GM21786 (cell line): Measurements from ENCODE around the gene WDR20.
A peak's percentile ranks its signal among the peaks of the same experiment; 100 is the strongest.
"Not testable (repeated sequence)": the region's sequence is repeated elsewhere in the genome, so short reads cannot be mapped to it uniquely, and the experiment has no call there.

ENCODE experiments used
- ATAC-seq: cut with Tn5 transposase; IDR thresholded peaks from one replicate; pipeline ENCODE4 v1.9.1; 2021; ENCODE audit not compliant: unreplicated experiment

WDR20 gene

GRCh38 chr14:102126807-102127455 lies 12.8 kb upstream of the WDR20 start:
- no peak for ATAC-seq

GRCh38 chr14:102131741-102132140 lies 8.0 kb upstream of the WDR20 start:
- ATAC-seq: no peak

GRCh38 chr14:102134021-102134420 lies 5.7 kb upstream of the WDR20 start:
- ATAC-seq: not testable (repeated sequence)

- ATAC-seq: not testable (repeated sequence)
Measured at GRCh38 chr14:102134719-102135118, 5.0 kb upstream of the WDR20 start.

- not testable (repeated sequence) for ATAC-seq
Measured at GRCh38 chr14:102135456-102135855, 4.2 kb upstream of the WDR20 start.

GRCh38 chr14:102138535-102138934 lies 1.2 kb upstream of the WDR20 start:
- no peak for ATAC-seq

- ATAC-seq: no peak
Measured at GRCh38 chr14:102138961-102139285, 774 bp upstream of the WDR20 start.

- peak; percentile 9 for ATAC-seq
Measured at GRCh38 chr14:102140027-102140749, 491 bp downstream of the WDR20 start.

GRCh38 chr14:102140750-102141145 lies 1.1 kb downstream of the WDR20 start:
- ATAC-seq: no peak

GRCh38 chr14:102141797-102142196 lies 2.1 kb downstream of the WDR20 start:
- no peak for ATAC-seq

- ATAC-seq: no peak
Measured at GRCh38 chr14:102144914-102145313, 5.2 kb downstream of the WDR20 start.

GRCh38 chr14:102145395-102145794 lies 5.7 kb downstream of the WDR20 start:
- no peak for ATAC-seq

GRCh38 chr14:102146423-102146822 lies 6.7 kb downstream of the WDR20 start:
- no peak for ATAC-seq

- ATAC-seq: no peak
Measured at GRCh38 chr14:102150083-102150482, 10.4 kb downstream of the WDR20 start.

GRCh38 chr14:102150744-102151143 lies 11.0 kb downstream of the WDR20 start:
- no peak for ATAC-seq

- not testable (repeated sequence) for ATAC-seq
Measured at GRCh38 chr14:102151411-102151810, 11.7 kb downstream of the WDR20 start.

- ATAC-seq: no peak
Measured at GRCh38 chr14:102154121-102154520, 14.4 kb downstream of the WDR20 start.

GRCh38 chr14:102154821-102155549 lies 15.3 kb downstream of the WDR20 start:
- no peak for ATAC-seq

GRCh38 chr14:102157346-102157745 lies 17.6 kb downstream of the WDR20 start:
- ATAC-seq: no peak

GRCh38 chr14:102158797-102159196 lies 19.1 kb downstream of the WDR20 start:
- no peak for ATAC-seq

- ATAC-seq: no peak
Measured at GRCh38 chr14:102159841-102160240, 20.1 kb downstream of the WDR20 start.

GRCh38 chr14:102162487-102162886 lies 22.8 kb downstream of the WDR20 start:
- ATAC-seq: no peak
